ENCODE measurements around the gene NOL8.

The NOL8 gene

GRCh38 chr9:92325991-92326500 lies 896 bp upstream of the NOL8 start:
- no peak for DNase-seq (ENCODE audit: extremely low read depth, insufficient read length)
- Histone ChIP-seq H3K27me3 (replicated peaks; ENCODE audit: control insufficient read depth, insufficient read depth, low read length) (no peaks in the 10 kb centered on the region), H3K4me3 (replicated peaks; ENCODE audit: low read depth, low read length) (peak overlapping the region; percentile 83), H3K36me3 (ENCODE audit: control insufficient read depth, insufficient read depth, low read length) (peaks cover 1% of the 10 kb centered on the region)
- TF ChIP-seq CTCF (IDR thresholded peaks at IDR 0.05; ENCODE audit: insufficient read depth, low read length, poor library complexity, severe bottlenecking) = no peak

GRCh38 chr9:92324889-92325268 lies 271 bp downstream of the NOL8 start:
- peak; percentile 4 for DNase-seq (ENCODE audit: extremely low read depth, insufficient read length)
- H3K4me3 ChIP-seq (replicated peaks; ENCODE audit: low read depth, low read length) = peak overlapping the region; percentile 83
- peaks cover 4% of the 10 kb centered on the region for H3K36me3 ChIP-seq (ENCODE audit: control insufficient read depth, insufficient read depth, low read length)
- no peak for TF ChIP-seq CTCF (IDR thresholded peaks at IDR 0.05; ENCODE audit: insufficient read depth, low read length, poor library complexity, severe bottlenecking)
- no peaks in the 10 kb centered on the region for H3K27me3 ChIP-seq (replicated peaks; ENCODE audit: control insufficient read depth, insufficient read depth, low read length)

- H3K27me3 ChIP-seq (replicated peaks; ENCODE audit: control insufficient read depth, insufficient read depth, low read length) = no peaks in the 10 kb centered on the region
- peaks cover 6% of the 10 kb centered on the region for H3K36me3 ChIP-seq (ENCODE audit: control insufficient read depth, insufficient read depth, low read length)
- H3K4me3 ChIP-seq (replicated peaks; ENCODE audit: low read depth, low read length) = peak overlapping the region; percentile 83
- no peak for DNase-seq (ENCODE audit: extremely low read depth, insufficient read length)
- no peak for TF ChIP-seq CTCF (IDR thresholded peaks at IDR 0.05; ENCODE audit: insufficient read depth, low read length, poor library complexity, severe bottlenecking)
Measured at GRCh38 chr9:92324431-92324830, 719 bp downstream of the NOL8 start.

DNA sequence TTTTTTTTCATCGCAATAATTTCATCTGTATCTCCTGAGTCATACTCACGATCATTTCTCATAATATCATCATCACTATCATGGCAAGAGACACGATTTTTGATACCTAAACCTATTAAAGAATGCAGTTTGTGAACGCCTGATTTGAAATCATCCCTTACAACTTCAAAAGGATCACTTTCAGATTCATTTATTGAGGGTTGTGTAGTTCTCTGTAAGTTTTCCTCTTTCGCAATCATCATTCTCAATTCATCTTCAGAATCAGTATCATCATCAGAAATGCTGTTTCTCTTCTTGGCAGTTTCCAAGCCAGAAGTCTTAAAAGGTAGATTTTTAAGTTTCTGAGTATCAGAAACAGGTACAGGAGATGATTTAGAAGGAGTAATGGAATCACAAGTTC lies 9.7 kb downstream of the NOL8 start:
- peaks cover 26% of the 10 kb centered on the region for H3K36me3 ChIP-seq (ENCODE audit: control insufficient read depth, insufficient read depth, low read length)
- no peaks in the 10 kb centered on the region for H3K27me3 ChIP-seq (replicated peaks; ENCODE audit: control insufficient read depth, insufficient read depth, low read length)
- no peak for TF ChIP-seq CTCF (IDR thresholded peaks at IDR 0.05; ENCODE audit: insufficient read depth, low read length, poor library complexity, severe bottlenecking)

GRCh38 chr9:92313624-92314012 lies 11.5 kb downstream of the NOL8 start:
- Histone ChIP-seq H3K4me3 (replicated peaks; ENCODE audit: low read depth, low read length) (no peak overlapping the region), H3K27me3 (replicated peaks; ENCODE audit: control insufficient read depth, insufficient read depth, low read length) (no peaks in the 10 kb centered on the region), H3K36me3 (ENCODE audit: control insufficient read depth, insufficient read depth, low read length) (peaks cover 18% of the 10 kb centered on the region)
- no peak for DNase-seq (ENCODE audit: extremely low read depth, insufficient read length)
- TF ChIP-seq CTCF (IDR thresholded peaks at IDR 0.05; ENCODE audit: insufficient read depth, low read length, poor library complexity, severe bottlenecking) = no peak

More for the DNA sequence above, 9.7 kb downstream of the NOL8 start:
- no peak for DNase-seq (ENCODE audit: extremely low read depth, insufficient read length)
- no peak overlapping the region for H3K4me3 ChIP-seq (replicated peaks; ENCODE audit: low read depth, low read length)
